PFSK-1 (cell line): Measurements from ENCODE around the gene LRRC8D.

Experiments
- FOXP2 ChIP-seq: optimal IDR thresholded peaks from 2 replicates; pipeline ENCODE3; 2011; ENCODE audit warnings: borderline replicate concordance, control low read depth, inconsistent platforms; ENCODE audit not compliant: insufficient read depth; ENCODE audit errors: extremely low read length, extremely low read depth
- POLR2AphosphoS5 ChIP-seq: IDR thresholded peaks from 2 replicates; pipeline ENCODE4 v1.6.1; 2012; ENCODE audit warnings: low read depth, mild to moderate bottlenecking, control low read depth, low read length, moderate library complexity
- REST ChIP-seq, 2 experiments: IDR thresholded peaks; 2 replicates each; pipeline versions ENCODE4 v1.6.1 to v1.8.0; 2011 to 2012; ENCODE audit warnings: low read depth in 2 of 2, low read length in 2 of 2, control low read depth in 1 of 2, inconsistent platforms in 1 of 2, mild to moderate bottlenecking in 1 of 2, moderate library complexity in 1 of 2; ENCODE audit not compliant: insufficient read depth in 1 of 2
- SIN3A ChIP-seq: IDR thresholded peaks from 2 replicates; pipeline ENCODE4 v1.6.1; 2012; ENCODE audit warnings: mild to moderate bottlenecking, low read length, moderate library complexity, borderline replicate concordance; ENCODE audit not compliant: insufficient read depth
- TAF1 ChIP-seq: IDR thresholded peaks from 2 replicates; pipeline ENCODE4 v1.6.1; 2012; ENCODE audit warnings: low read length, control low read depth, borderline replicate concordance; ENCODE audit not compliant: insufficient read depth

LRRC8D gene

DNA sequence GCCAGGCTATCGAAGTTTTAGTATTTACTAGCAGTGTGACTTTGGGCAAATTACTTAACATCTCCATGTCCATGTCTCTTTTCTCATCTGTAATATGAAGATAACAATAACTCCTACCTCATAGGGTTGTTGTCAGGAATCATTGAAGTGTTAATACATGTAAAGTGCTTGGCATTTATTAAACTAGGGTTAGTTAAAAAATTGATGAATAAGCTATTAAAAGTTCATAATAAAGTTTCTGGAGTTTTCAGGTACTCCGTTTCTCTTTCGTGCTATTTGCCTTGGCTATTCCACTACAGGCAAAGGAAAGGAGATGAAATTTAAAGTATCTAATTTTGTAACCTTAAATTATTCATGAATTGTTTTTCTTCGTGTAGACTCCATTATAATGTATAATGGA is 16.7 kb downstream of the LRRC8D start:
- no peak for TF ChIP-seq FOXP2
- TF ChIP-seq TAF1: no peak
- TF ChIP-seq SIN3A: no peak
- no peak for TF ChIP-seq POLR2AphosphoS5
- TF ChIP-seq REST (IDR thresholded peaks at IDR 0.05; ENCODE audit: insufficient read depth in 1 of 2, low read depth in 2 of 2, low read length in 2 of 2): no peak

- TF ChIP-seq TAF1 (no peak), SIN3A (no peak), REST (IDR thresholded peaks at IDR 0.05; ENCODE audit: insufficient read depth in 1 of 2, low read depth in 2 of 2, low read length in 2 of 2) (no peak), FOXP2 (no peak), POLR2AphosphoS5 (no peak)
These were observed 18.7 kb downstream of the LRRC8D start for GRCh38 chr1:89839516-89839915.

GRCh38 chr1:89841507-89841906 is 20.7 kb downstream of the LRRC8D start:
- TF ChIP-seq TAF1 (no peak), POLR2AphosphoS5 (no peak), REST (IDR thresholded peaks at IDR 0.05; ENCODE audit: insufficient read depth in 1 of 2, low read depth in 2 of 2, low read length in 2 of 2) (no peak), SIN3A (no peak), FOXP2 (no peak)

DNA sequence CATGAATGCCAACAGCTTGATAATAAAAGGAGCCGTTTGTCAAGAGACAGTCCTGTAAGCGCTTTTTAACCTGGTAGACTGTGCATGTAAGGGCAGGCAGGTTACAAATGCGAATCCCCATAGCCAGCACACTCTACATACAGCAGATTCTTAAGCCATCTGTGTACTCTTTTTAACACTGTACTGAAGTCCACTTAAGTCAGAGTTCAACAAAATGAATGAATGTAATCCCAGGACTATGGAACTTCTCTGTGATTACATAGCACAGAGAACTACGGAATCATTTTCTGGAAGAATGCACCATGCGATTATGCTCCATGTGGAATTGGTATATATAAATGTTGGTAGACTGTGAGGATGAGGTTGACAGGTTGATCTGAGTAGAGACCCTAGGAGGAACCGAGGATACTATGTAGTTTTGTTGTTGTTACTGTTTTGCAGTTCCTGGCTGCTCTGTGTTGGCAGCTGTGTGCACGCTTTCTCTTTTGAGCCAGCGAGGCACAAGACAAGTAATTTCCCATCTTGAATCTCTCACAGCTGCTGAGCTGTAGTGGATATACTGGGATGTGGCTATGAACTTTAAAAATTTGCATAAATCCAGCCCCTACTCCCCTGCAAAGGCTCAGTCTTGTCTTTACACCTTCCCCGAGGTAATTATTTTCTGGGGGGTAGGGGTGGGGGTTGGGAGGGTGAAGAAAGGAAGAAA is 21.9 kb downstream of the LRRC8D start:
- TF ChIP-seq POLR2AphosphoS5 (no peak), FOXP2 (no peak), REST (IDR thresholded peaks at IDR 0.05; ENCODE audit: insufficient read depth in 1 of 2, low read depth in 2 of 2, low read length in 2 of 2) (no peak)
